KMS-11 (cell line): ENCODE measurements around the gene AATF.

Experiments used
- H2AFZ ChIP-seq: fragments of 200-600 bp; sonication (generic); 2 replicates; pipeline ENCODE4 v1.6.1; 2016; ENCODE audit warnings: antibody characterized with exemption, mixed run types, low read depth
- H3K27ac ChIP-seq: fragments of 200-600 bp; sonication (generic); 2 replicates; pipeline ENCODE4 v1.6.1; 2016; ENCODE audit warnings: mild to moderate bottlenecking, mixed run types
- H3K27me3 ChIP-seq: fragments of 200-600 bp; sonication (generic); 2 replicates; pipeline ENCODE4 v1.6.1; 2017; ENCODE audit warnings: mild to moderate bottlenecking, low read depth, mixed run types, moderate library complexity; ENCODE audit not compliant: insufficient read depth
- H3K36me3 ChIP-seq: fragments of 200-600 bp; sonication (generic); 2 replicates; pipeline ENCODE4 v1.6.1; 2017; ENCODE audit warnings: mild to moderate bottlenecking, mixed run types; ENCODE audit not compliant: insufficient read depth
- H3K4me1 ChIP-seq: fragments of 200-600 bp; sonication (generic); 2 replicates; pipeline ENCODE4 v1.6.1; 2016; ENCODE audit warnings: mild to moderate bottlenecking, low read depth, mixed run types; ENCODE audit not compliant: poor library complexity, severe bottlenecking
- H3K4me2 ChIP-seq: fragments of 200-600 bp; sonication (generic); 2 replicates; pipeline ENCODE4 v1.7.0; 2016; ENCODE audit warnings: mild to moderate bottlenecking, mixed run types
- H3K4me3 ChIP-seq: fragments of 200-600 bp; sonication (generic); IDR thresholded peaks from 2 replicates; pipeline ENCODE4 v1.6.1; 2017; ENCODE audit warnings: low read depth, low read length, mixed read lengths; ENCODE audit not compliant: insufficient read depth
- H3K79me2 ChIP-seq: fragments of 200-600 bp; sonication (generic); 2 replicates; pipeline ENCODE4 v1.6.1; 2016; ENCODE audit warnings: low read depth, mixed run types; ENCODE audit not compliant: insufficient read depth
- H3K9ac ChIP-seq: fragments of 200-600 bp; sonication (generic); 2 replicates; pipeline ENCODE4 v1.6.1; 2016; ENCODE audit warnings: mild to moderate bottlenecking, mixed run types
- H4K20me1 ChIP-seq: fragments of 200-600 bp; sonication (generic); 2 replicates; pipeline ENCODE4 v1.6.1; 2016; ENCODE audit warnings: mild to moderate bottlenecking, mixed run types; ENCODE audit not compliant: insufficient read depth
- CTCF ChIP-seq: fragments of 200-600 bp; sonication (generic); conservative IDR thresholded peaks from 2 replicates; pipeline ENCODE4 v1.6.1; 2017; ENCODE audit warnings: low read depth, mild to moderate bottlenecking, antibody characterized with exemption, low read length, moderate library complexity, mixed read lengths

The AATF gene

GRCh38 chr17:37026531-37026869 lies 77.7 kb downstream of the AATF start:
- Histone ChIP-seq H3K4me2 (no peak overlapping the region), H3K79me2 (no peaks in the 10 kb centered on the region), H3K9ac (no peak overlapping the region), H3K36me3 (no peaks in the 10 kb centered on the region), H3K27ac (no peak overlapping the region), H3K4me1 (no peaks in the 10 kb centered on the region), H3K4me3 (no peak overlapping the region), H3K27me3 (no peaks in the 10 kb centered on the region), H4K20me1 (no peaks in the 10 kb centered on the region), H2AFZ (no peak overlapping the region)
- TF ChIP-seq CTCF: no peak

GRCh38 chr17:37028040-37028439 lies 79.3 kb downstream of the AATF start:
- H3K4me3 ChIP-seq: no peak overlapping the region
- H3K4me1 ChIP-seq: no peaks in the 10 kb centered on the region
- H4K20me1 ChIP-seq: no peaks in the 10 kb centered on the region
- H3K36me3 ChIP-seq: no peaks in the 10 kb centered on the region
- no peak overlapping the region for H3K4me2 ChIP-seq
- no peak for TF ChIP-seq CTCF
- H3K27me3 ChIP-seq: no peaks in the 10 kb centered on the region
- H2AFZ ChIP-seq: no peak overlapping the region
- no peaks in the 10 kb centered on the region for H3K79me2 ChIP-seq
- H3K27ac ChIP-seq: no peak overlapping the region
- H3K9ac ChIP-seq: no peak overlapping the region

GRCh38 chr17:37031493-37032083 lies 82.8 kb downstream of the AATF start:
- Histone ChIP-seq H3K27ac (no peak overlapping the region), H3K4me1 (no peaks in the 10 kb centered on the region), H2AFZ (no peak overlapping the region), H3K79me2 (no peaks in the 10 kb centered on the region), H3K27me3 (no peaks in the 10 kb centered on the region), H4K20me1 (no peaks in the 10 kb centered on the region), H3K9ac (no peak overlapping the region), H3K36me3 (no peaks in the 10 kb centered on the region), H3K4me3 (no peak overlapping the region), H3K4me2 (no peak overlapping the region)
- no peak for TF ChIP-seq CTCF

GRCh38 chr17:37037590-37038155 lies 88.9 kb downstream of the AATF start:
- Histone ChIP-seq H3K4me3 (no peak overlapping the region), H3K4me2 (no peak overlapping the region), H3K36me3 (no peaks in the 10 kb centered on the region), H3K27me3 (no peaks in the 10 kb centered on the region), H3K27ac (no peak overlapping the region), H3K79me2 (no peaks in the 10 kb centered on the region), H3K9ac (no peak overlapping the region), H2AFZ (no peak overlapping the region), H3K4me1 (no peaks in the 10 kb centered on the region), H4K20me1 (no peaks in the 10 kb centered on the region)
- no peak for TF ChIP-seq CTCF
